ENCODE data around the gene UBE2Q1.
"Not testable (repeated sequence)": the region's sequence is repeated elsewhere in the genome, so short reads cannot be mapped to it uniquely, and the experiment has no call there.

UBE2Q1 gene

DNA sequence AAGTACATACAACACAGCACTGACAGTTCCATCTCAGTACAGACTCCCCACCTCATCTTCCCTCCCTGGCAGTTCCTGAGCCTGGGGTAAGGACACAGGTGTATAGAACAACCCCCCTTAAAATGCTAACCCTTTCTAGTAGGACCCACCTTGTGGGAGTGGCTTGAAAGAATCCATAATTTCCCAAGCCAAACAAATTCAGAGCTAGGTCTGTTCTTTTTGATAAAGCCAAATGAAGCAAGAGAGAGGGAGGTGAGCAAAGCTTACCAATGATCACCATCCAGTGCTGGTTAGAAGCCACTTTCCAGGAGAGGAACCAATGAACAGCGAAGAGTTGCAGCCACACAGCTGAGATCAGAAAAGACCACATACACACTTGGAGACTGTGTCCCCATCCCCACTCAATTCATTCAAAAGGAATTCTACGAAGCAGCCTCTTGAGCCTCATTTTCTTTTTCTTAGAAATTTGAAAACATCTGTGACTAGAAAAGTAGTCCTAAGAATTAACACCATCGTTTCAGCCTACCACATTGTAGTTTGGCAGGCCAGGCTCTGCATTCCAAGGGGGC lies 9.2 kb downstream of the UBE2Q1 start:
- DNase-seq = no peak

GRCh38 chr1:154548028-154548427 lies 10.4 kb downstream of the UBE2Q1 start:
- DNase-seq = no peak

DNA sequence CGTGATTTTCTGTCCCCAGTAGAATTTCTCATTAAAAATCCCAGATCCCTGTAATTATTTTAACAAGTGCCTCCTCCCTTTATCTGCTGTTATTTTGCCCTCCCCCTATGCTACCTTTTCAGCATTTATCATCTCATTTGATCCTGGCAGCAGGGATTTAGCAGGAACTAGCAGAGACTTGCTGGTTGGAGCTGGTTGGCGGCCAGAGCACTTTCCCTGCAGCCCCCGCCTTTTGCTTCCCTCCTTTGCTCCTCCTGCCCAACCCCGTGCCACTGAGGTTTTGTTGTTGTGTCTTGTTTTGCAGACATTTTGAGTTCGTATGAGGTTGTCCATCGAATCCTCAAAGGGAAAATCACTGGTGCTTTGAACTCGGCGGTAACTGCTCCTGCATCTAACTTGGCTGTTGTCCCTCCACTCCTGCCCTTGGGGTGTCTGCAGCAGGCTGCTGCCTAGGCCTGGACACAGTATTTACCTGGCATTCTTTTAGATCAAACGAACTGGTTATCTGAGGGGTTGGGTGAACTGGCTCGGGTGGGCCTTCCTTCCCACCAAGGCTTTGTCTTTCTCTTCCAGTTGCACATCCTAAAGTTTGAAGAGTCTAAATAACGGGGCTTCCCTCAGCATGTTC lies 11.2 kb downstream of the UBE2Q1 start:
- no peak for DNase-seq

- DNase-seq = peak; percentile 23
Observed at GRCh38 chr1:154546264-154547063, 12.0 kb downstream of the UBE2Q1 start.

DNA sequence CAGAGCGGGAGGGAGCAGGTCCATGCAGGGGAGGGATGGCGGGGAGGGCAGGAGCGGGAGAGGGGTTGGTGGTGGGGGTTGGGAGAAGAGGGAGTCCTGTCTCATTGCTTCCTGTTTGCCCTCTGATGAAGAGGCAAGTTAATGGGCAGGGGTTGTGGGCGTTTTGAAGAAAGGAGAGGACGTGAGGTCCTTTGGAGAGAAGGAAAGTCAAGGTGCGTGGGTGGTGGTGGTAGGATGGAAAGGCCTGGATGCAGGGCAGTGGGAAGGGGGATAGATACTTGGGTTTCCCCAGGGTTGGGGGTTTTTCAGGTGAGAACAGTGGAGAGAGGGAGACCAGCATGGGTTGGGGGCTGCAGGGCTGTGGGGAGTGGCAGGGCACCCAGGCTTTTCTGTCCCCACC lies 17.2 kb downstream of the UBE2Q1 start:
- DNase-seq = no peak

DNA sequence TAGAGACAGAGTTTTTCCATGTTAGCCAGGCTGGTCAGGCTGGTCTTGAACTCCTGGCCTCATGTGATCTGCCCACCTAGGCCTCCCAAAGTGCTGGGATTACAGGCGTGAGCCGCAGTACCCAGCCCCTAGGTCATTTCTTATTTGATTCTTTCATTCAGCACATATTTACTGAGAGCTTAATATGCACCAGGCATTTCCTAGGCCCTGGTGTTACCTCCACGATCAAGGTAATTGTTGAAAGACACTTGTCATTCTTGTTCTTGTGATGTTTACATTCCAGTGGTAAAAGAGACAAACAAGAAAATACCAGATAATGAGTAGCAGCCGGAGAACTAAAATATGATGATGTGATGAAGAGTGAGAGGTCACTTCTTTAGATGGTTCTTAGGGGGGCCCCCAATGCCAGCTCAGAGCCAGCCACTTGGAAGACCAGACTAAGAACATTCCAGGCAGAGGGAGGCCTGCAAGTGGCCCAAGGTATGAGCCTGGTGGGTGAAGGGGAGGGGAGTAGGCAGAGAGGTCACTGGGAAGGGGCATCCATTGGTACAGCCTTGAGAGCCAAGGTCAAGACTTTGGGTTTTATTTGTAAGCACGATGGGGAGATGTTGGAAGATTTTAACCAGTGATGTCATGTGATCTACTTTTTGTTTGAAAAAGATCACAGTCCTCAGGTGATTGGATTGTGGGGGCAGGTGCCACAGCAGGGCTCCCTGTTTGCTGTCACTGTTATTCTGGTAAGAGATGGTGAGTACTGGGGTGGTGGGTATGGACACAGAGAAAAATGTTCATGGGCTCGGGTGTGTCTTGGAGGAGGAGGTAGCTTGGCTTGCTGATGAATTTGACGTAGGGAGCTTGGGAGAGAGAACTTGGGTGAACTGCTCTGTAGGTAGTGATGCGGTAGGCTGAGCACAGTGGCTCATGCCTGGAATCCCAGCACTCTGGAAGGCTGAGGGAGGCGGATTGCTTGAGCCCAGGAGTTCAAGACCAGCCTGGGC lies 18.7 kb downstream of the UBE2Q1 start:
- no peak for DNase-seq

GRCh38 chr1:154536570-154536969 lies 21.9 kb downstream of the UBE2Q1 start:
- DNase-seq = no peak

- no peak for DNase-seq
Observed at GRCh38 chr1:154533952-154534844, 24.3 kb downstream of the UBE2Q1 start.

DNA sequence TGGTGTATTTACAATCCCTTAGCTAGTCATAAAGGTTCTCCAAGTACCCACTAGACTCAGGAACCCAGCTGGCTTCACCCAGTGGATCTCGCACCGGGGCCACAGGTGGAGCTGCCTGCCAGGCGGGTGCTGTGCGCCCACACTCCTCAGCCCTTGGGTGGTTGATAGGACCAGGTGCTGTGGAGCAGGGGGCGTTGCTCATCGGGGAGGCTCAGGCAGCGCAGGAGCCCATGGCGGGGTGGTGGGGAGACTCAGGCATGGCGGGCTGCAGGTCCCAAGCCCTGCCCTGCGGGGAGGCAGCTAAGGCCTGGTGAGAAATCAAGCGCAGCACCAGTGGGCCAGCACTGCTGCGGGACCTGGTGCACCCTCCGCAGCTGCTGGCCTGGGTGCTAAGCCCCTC lies 26.5 kb downstream of the UBE2Q1 start:
- DNase-seq = not testable (repeated sequence)

GRCh38 chr1:154529308-154529707 lies 29.2 kb downstream of the UBE2Q1 start:
- no peak for DNase-seq

DNA sequence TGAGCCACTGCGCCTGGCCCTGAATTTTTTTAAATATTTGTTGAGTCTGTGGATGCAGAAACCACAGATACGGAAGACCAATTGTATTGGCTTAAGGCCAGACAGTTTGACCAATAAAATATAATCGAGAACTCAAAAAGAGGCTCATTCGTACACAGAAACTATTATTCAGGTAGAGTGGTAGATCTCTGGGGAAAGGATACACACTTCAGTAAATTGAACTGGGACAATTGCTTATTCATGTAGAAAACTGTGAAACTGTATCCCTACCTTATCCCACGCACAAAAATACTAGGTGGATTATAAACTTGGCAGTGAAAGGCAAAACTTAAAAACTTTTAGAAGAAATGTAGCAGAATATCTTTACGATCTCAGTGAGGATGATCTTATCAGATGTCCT lies 31.3 kb downstream of the UBE2Q1 start:
- no peak for DNase-seq

DNA sequence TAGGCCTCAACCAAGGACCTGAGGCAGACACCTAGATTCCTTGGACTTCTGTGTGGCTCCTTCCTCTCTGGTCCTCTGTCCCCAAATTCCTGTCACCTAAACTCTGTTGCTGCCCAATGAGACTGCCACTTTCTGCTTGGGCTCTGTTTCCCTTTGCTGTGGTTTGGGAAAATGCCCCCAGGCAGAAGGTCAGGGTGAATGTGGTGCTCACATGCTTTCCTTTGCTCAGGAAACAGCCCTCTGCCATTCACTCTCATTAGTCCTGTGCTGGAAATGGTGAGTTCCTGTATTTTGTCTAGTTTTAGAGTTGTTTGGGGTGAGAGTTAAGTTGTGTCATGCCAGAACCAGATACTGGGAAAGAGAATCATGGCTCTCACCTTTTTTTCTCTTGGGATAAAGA lies 33.6 kb downstream of the UBE2Q1 start:
- no peak for DNase-seq

DNA sequence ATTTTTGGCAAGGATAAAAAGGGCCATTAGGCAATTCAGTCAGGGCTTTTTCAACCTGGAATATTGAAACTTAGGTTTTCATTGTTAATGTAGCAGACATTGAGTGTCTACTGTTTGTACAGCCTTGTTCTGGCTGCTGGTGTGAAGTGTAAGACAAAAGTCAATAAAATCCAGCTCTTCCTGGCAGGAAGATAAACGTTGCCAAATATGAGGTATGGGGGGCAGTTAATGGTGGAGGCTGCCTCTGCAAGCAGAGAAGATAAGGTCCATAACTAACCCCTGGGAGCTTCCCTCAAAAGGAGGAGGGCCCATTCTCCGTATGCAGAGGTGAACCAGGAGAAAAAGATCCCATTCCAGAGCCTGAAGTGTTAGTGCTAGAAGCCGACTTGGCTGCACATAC lies 36.8 kb downstream of the UBE2Q1 start:
- DNase-seq = no peak

- DNase-seq = no peak
Observed at GRCh38 chr1:154520333-154520732, 38.1 kb downstream of the UBE2Q1 start.

- DNase-seq = no peak
Observed at GRCh38 chr1:154519591-154519991, 38.9 kb downstream of the UBE2Q1 start.

DNA sequence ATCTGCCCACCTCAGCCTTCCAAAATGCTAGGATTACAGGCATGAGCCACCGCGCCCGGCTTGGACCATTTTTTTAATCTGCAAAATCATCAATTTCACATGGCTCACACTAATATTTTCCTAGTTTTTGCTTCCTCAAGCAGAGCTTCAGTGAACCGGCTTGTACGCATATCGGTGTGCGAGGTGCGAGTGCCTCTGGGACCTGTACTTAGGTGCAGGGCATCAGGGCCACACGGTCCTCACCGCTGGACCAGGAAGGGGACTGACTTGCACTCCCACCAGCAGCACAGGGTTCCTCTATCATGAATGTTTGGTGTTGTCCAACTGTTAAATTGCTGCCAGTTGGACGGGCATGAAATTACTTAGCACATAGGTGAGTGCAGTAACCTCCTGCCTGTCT lies 40.8 kb downstream of the UBE2Q1 start:
- DNase-seq = no peak

DNA sequence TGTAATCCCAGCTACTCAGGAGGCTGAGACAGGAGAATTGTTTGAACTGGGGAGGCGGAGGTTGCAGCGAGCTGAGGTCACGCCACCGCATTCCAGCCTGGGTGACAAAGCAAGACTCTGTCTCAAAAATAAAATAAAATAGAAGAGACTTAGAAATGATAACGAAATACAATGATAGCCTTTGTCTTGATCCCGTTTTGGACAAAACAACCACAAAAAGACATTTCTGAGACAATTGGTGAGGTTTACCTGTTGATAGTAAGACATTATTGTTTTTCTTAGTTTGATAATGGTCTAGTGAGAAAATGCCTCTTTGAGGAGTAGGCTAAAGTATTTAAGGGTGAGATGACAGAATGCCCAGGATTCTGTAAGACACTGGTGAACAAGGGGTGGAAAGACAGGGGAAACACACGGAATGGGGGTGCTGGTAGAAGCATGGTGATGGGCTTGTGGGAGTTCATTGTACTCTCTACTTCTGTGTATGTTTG lies 44.4 kb downstream of the UBE2Q1 start:
- DNase-seq = no peak

GRCh38 chr1:154512760-154513159 lies 45.7 kb downstream of the UBE2Q1 start:
- no peak for DNase-seq

- DNase-seq = no peak
Observed at GRCh38 chr1:154503898-154504297, 54.6 kb downstream of the UBE2Q1 start.

DNA sequence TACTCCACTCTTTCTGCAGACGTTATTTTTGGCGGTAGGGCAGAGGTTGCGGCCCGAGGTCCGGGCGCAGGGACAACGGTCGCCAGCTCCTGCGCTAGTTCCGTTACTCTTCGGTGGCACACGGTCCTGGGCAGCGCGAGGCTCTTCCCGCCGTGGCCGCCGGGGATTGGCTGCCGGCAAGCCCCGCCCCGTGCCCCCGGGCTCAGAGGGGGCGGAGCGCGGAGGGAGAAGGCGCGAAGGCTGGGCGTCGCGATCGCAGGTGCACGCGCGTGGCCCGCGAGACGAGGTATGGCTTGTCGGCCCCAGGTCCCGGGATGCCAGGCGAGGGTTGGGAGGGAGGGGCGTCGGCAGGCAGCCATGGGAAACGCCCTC lies 55.7 kb downstream of the UBE2Q1 start:
- DNase-seq = no peak

GRCh38 chr1:154502066-154502743 lies 56.3 kb downstream of the UBE2Q1 start, which contains the start of the genes SHE and TDRD10:
TSS of gene SHE (minus strand) at chr1:154502412. CDS start at chr1:154502026, 386 bp downstream.
TSS of gene TDRD10 (plus strand) at chr1:154502219. CDS start at chr1:154506904, 4,685 bp downstream.
- DNase-seq = no peak
